Right lobe of liver (tissue), 4 donors: ENCODE measurements around the gene ZNF385B.

Source experiments
- POLR2A ChIP-seq: fragments of 450-650 bp; IDR thresholded peaks from one replicate; pipeline ENCODE4 v1.6.1; 2017; ENCODE audit warnings: antibody characterized with exemption, mild to moderate bottlenecking
- TF ChIP-seq, protein P1 (sequence below), 4 donors: fragments of 200-600 bp in 3 of 4; fragments of 450-650 bp in 1 of 4; IDR thresholded peaks; one replicate each; pipeline versions ENCODE4 v1.5.1 to v1.8.0; 2016 to 2022; ENCODE audit warnings: antibody characterized with exemption in 4 of 4, mild to moderate bottlenecking in 2 of 4
- donor health status: DM: no; HTN: no; CAD: no.
- donor health status: DM: no; HTN: no; CAD: no.
- donor health status: DM: no; HTN: yes; CAD: no.

DNA sequence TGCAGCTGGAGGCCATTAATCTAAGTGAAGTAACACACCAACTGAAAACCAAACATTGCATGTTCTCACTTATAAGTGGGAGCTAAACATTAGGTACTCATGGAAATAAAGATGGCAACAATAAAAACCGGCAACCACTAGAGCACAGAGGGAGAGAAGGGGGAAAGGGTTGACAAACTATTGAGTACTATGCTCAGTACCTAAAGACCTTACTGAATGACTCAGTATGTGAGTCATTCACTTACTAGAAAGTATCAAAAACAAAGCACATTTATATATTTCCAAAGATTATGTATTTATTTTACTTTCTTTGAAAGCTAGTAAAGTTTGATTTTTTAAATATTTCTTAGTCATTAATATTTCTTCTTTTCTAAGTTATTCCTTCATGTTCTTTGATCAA, 48.9 kb downstream of the ZNF385B start:
- TF ChIP-seq, protein P1, sequence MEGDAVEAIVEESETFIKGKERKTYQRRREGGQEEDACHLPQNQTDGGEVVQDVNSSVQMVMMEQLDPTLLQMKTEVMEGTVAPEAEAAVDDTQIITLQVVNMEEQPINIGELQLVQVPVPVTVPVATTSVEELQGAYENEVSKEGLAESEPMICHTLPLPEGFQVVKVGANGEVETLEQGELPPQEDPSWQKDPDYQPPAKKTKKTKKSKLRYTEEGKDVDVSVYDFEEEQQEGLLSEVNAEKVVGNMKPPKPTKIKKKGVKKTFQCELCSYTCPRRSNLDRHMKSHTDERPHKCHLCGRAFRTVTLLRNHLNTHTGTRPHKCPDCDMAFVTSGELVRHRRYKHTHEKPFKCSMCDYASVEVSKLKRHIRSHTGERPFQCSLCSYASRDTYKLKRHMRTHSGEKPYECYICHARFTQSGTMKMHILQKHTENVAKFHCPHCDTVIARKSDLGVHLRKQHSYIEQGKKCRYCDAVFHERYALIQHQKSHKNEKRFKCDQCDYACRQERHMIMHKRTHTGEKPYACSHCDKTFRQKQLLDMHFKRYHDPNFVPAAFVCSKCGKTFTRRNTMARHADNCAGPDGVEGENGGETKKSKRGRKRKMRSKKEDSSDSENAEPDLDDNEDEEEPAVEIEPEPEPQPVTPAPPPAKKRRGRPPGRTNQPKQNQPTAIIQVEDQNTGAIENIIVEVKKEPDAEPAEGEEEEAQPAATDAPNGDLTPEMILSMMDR (IDR thresholded peaks at IDR 0.05), result no peak
- TF ChIP-seq POLR2A, result no peak
